Nephron progenitor cell (in vitro differentiated cells): ENCODE measurements around the gene FAIM2.
"Not testable (repeated sequence)": the region's sequence is repeated elsewhere in the genome, so short reads cannot be mapped to it uniquely, and the experiment has no call there.

Experiments
- DNase-seq: peaks from one replicate; pipeline ENCODE4 v3.0.0; 2021
- H3K27ac Mint-ChIP-seq: 2 replicates; pipeline ENCODE4 v1.8.0; 2021; ENCODE audit warnings: mild to moderate bottlenecking, moderate library complexity, mixed read lengths
- H3K27me3 Mint-ChIP-seq: 2 replicates; pipeline ENCODE4 v1.8.0; 2021; ENCODE audit warnings: mild to moderate bottlenecking, low read depth, mixed read lengths; ENCODE audit not compliant: poor library complexity
- H3K36me3 Mint-ChIP-seq: 2 replicates; pipeline ENCODE4 v1.8.0; 2021; ENCODE audit warnings: low read depth, mixed read lengths
- H3K4me1 Mint-ChIP-seq: 2 replicates; pipeline ENCODE4 v1.8.0; 2021; ENCODE audit warnings: mixed read lengths
- H3K4me3 Mint-ChIP-seq: 2 replicates; pipeline ENCODE4 v1.8.0; 2021; ENCODE audit warnings: mild to moderate bottlenecking, moderate library complexity, mixed read lengths
- H3K9me3 Mint-ChIP-seq: 2 replicates; pipeline ENCODE4 v1.8.0; 2021; ENCODE audit warnings: mild to moderate bottlenecking, moderate library complexity, mixed read lengths
- TF ChIP-seq, protein P1 (sequence below): fragments of 200-600 bp; sonication (generic); IDR thresholded peaks from 2 replicates; pipeline ENCODE4 v1.5.0; 2021; ENCODE audit warnings: antibody characterized with exemption

Gene FAIM2

GRCh38 chr12:49881415-49882247 is 22.1 kb downstream of the FAIM2 start:
- Mint-ChIP-seq H3K27ac (no peak overlapping the region), H3K4me3 (no peak overlapping the region), H3K27me3 (peaks cover 6% of the 10 kb centered on the region), H3K4me1 (peaks cover 53% of the 10 kb centered on the region), H3K36me3 (no peaks in the 10 kb centered on the region), H3K9me3 (peaks cover 20% of the 10 kb centered on the region)
- DNase-seq, result no peak
- TF ChIP-seq, protein P1, sequence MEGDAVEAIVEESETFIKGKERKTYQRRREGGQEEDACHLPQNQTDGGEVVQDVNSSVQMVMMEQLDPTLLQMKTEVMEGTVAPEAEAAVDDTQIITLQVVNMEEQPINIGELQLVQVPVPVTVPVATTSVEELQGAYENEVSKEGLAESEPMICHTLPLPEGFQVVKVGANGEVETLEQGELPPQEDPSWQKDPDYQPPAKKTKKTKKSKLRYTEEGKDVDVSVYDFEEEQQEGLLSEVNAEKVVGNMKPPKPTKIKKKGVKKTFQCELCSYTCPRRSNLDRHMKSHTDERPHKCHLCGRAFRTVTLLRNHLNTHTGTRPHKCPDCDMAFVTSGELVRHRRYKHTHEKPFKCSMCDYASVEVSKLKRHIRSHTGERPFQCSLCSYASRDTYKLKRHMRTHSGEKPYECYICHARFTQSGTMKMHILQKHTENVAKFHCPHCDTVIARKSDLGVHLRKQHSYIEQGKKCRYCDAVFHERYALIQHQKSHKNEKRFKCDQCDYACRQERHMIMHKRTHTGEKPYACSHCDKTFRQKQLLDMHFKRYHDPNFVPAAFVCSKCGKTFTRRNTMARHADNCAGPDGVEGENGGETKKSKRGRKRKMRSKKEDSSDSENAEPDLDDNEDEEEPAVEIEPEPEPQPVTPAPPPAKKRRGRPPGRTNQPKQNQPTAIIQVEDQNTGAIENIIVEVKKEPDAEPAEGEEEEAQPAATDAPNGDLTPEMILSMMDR, result no peak

GRCh38 chr12:49880756-49881414 is 22.8 kb downstream of the FAIM2 start:
- Mint-ChIP-seq H3K27ac (no peak overlapping the region), H3K4me1 (peaks cover 47% of the 10 kb centered on the region), H3K4me3 (no peak overlapping the region), H3K27me3 (peaks cover 6% of the 10 kb centered on the region), H3K9me3 (peaks cover 20% of the 10 kb centered on the region), H3K36me3 (no peaks in the 10 kb centered on the region)
- TF ChIP-seq, protein P1, result no peak
- DNase-seq, result no peak

- DNase-seq, H3K27ac Mint-ChIP-seq, H3K4me3 Mint-ChIP-seq, H3K27me3 Mint-ChIP-seq, H3K36me3 Mint-ChIP-seq: not testable (repeated sequence)
- peaks cover 38% of the 10 kb centered on the region for H3K4me1 Mint-ChIP-seq
- H3K9me3 Mint-ChIP-seq, result peaks cover 20% of the 10 kb centered on the region
These were observed 24.6 kb downstream of the FAIM2 start for GRCh38 chr12:49879065-49879464.

GRCh38 chr12:49878021-49878420 is 25.7 kb downstream of the FAIM2 start:
- Mint-ChIP-seq H3K36me3 (no peaks in the 10 kb centered on the region), H3K27ac (no peak overlapping the region), H3K4me3 (no peak overlapping the region), H3K27me3 (peaks cover 3% of the 10 kb centered on the region), H3K4me1 (peaks cover 32% of the 10 kb centered on the region), H3K9me3 (peaks cover 20% of the 10 kb centered on the region)
- TF ChIP-seq, protein P1, result no peak
- DNase-seq, result no peak

DNA sequence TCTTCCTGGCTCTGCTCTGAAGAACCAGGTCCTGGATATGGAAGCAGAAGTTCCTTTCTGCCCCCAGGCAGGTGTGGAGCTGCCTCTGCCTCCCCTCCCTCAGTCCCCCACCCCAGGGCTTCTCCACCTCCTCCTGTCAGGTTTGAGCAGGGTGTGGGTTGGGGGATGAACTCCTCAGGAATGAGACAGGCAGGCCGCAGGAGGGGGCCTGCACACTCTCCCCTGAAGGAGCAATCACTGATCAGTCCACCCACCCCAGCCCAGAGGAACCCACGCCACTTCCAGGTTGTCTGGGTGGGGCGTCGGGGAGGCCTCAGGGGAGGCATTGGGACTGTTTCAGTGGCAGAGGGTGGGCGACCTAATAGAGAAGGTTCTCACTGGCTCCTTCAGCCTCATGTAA is 26.6 kb downstream of the FAIM2 start:
- DNase-seq, result no peak
- TF ChIP-seq, protein P1, result no peak
- H3K9me3 Mint-ChIP-seq, result peaks cover 20% of the 10 kb centered on the region
- peaks cover 22% of the 10 kb centered on the region for H3K4me1 Mint-ChIP-seq
- H3K27ac Mint-ChIP-seq, result no peak overlapping the region
- no peak overlapping the region for H3K4me3 Mint-ChIP-seq
- H3K36me3 Mint-ChIP-seq, result no peaks in the 10 kb centered on the region
- H3K27me3 Mint-ChIP-seq, result peaks cover 3% of the 10 kb centered on the region

- Mint-ChIP-seq H3K4me1 (peaks cover 18% of the 10 kb centered on the region), H3K36me3 (no peaks in the 10 kb centered on the region), H3K27ac (no peak overlapping the region), H3K4me3 (no peak overlapping the region), H3K9me3 (peaks cover 20% of the 10 kb centered on the region), H3K27me3 (peaks cover 8% of the 10 kb centered on the region)
- TF ChIP-seq, protein P1, result no peak
- no peak for DNase-seq
These were observed 27.6 kb downstream of the FAIM2 start for GRCh38 chr12:49876070-49876469.
